ENCODE data around the gene PDSS2.

Gene PDSS2

DNA sequence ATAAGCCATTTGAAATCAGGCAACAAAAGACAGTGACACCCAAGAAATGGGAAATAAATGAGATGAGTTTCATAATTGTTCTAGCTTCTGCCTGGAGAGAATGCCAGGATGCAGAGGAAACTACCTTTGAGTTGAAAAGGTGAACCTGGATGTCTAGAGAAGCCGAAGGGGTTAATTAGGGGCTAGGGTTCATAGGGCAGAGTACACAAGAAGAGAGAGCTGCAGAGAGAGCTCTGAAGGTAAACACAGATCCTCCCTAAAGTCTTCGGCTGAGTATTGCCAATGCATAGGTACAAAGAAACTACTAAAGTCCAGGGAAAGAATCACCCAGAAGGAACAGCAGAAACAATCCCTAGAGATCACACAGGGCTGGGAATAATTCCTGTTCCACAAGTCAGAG, 224.4 kb downstream of the PDSS2 start:
- no peak overlapping the region for H3K4me3 ChIP-seq (replicated peaks in 1 of 2; ENCODE audit: low read depth in 2 of 2, low read length in 2 of 2)
- TF ChIP-seq, protein P1, sequence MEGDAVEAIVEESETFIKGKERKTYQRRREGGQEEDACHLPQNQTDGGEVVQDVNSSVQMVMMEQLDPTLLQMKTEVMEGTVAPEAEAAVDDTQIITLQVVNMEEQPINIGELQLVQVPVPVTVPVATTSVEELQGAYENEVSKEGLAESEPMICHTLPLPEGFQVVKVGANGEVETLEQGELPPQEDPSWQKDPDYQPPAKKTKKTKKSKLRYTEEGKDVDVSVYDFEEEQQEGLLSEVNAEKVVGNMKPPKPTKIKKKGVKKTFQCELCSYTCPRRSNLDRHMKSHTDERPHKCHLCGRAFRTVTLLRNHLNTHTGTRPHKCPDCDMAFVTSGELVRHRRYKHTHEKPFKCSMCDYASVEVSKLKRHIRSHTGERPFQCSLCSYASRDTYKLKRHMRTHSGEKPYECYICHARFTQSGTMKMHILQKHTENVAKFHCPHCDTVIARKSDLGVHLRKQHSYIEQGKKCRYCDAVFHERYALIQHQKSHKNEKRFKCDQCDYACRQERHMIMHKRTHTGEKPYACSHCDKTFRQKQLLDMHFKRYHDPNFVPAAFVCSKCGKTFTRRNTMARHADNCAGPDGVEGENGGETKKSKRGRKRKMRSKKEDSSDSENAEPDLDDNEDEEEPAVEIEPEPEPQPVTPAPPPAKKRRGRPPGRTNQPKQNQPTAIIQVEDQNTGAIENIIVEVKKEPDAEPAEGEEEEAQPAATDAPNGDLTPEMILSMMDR (IDR thresholded peaks at IDR 0.05; ENCODE audit: low read depth, low read length): no peak
- no peak for DNase-seq (ENCODE audit: low read depth in 2 of 2)

- H3K4me3 ChIP-seq (replicated peaks in 1 of 2; ENCODE audit: low read depth in 2 of 2, low read length in 2 of 2): no peak overlapping the region
- TF ChIP-seq, protein P1 (IDR thresholded peaks at IDR 0.05; ENCODE audit: low read depth, low read length): no peak
- DNase-seq (ENCODE audit: low read depth in 2 of 2): no peak
Observed at GRCh38 chr6:107231243-107231642, 228.1 kb downstream of the PDSS2 start.

GRCh38 chr6:107230448-107230847, 228.9 kb downstream of the PDSS2 start:
- no peak for DNase-seq (ENCODE audit: low read depth in 2 of 2)
- H3K4me3 ChIP-seq (replicated peaks in 1 of 2; ENCODE audit: low read depth in 2 of 2, low read length in 2 of 2): no peak overlapping the region

GRCh38 chr6:107230024-107230423, 229.3 kb downstream of the PDSS2 start:
- peak; percentile 25 to 60 for DNase-seq (ENCODE audit: low read depth in 2 of 2)

More at GRCh38 chr6:107230448-107230847, 228.9 kb downstream of the PDSS2 start:
- TF ChIP-seq, protein P1 (IDR thresholded peaks at IDR 0.05; ENCODE audit: low read depth, low read length): no peak

DNA sequence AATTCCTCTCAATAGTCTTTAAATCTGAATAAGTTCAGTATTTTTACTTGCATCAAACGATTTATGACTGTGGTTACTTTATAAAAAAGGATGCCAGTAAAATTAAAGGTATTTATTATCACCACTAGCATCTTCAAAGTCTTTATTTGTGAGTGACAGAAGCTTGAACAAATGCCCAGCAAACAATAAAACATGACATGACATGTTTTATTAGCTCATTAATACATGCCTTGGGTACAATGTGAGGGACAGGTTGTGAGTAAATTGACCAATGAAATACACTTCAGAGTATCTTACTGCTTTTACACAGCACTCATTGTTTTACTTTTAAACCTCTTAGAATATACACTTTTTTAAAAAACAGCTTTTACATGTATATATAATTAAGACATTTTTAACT, 230.6 kb downstream of the PDSS2 start:
- no peak for DNase-seq (ENCODE audit: low read depth in 2 of 2)
- TF ChIP-seq, protein P1 (IDR thresholded peaks at IDR 0.05; ENCODE audit: low read depth, low read length): no peak
- H3K4me3 ChIP-seq (replicated peaks in 1 of 2; ENCODE audit: low read depth in 2 of 2, low read length in 2 of 2): no peak overlapping the region

More at GRCh38 chr6:107230024-107230423, 229.3 kb downstream of the PDSS2 start:
- no peak overlapping the region for H3K4me3 ChIP-seq (replicated peaks in 1 of 2; ENCODE audit: low read depth in 2 of 2, low read length in 2 of 2)
- TF ChIP-seq, protein P1 (IDR thresholded peaks at IDR 0.05; ENCODE audit: low read depth, low read length): no peak

GRCh38 chr6:107221519-107221918, 237.8 kb downstream of the PDSS2 start:
- no peak for DNase-seq (ENCODE audit: low read depth in 2 of 2)
- TF ChIP-seq, protein P1 (IDR thresholded peaks at IDR 0.05; ENCODE audit: low read depth, low read length): no peak
- no peak overlapping the region for H3K4me3 ChIP-seq (replicated peaks in 1 of 2; ENCODE audit: low read depth in 2 of 2, low read length in 2 of 2)

- TF ChIP-seq, protein P1 (IDR thresholded peaks at IDR 0.05; ENCODE audit: low read depth, low read length): no peak
- DNase-seq (ENCODE audit: low read depth in 2 of 2): no peak
- H3K4me3 ChIP-seq (replicated peaks in 1 of 2; ENCODE audit: low read depth in 2 of 2, low read length in 2 of 2): no peak overlapping the region
Observed at GRCh38 chr6:107219851-107220250, 239.5 kb downstream of the PDSS2 start.
